Epithelial cell of proximal tubule (primary cell): ENCODE data around the gene WDFY1. TPM values are rescaled to one million over a fixed set of nuclear protein-coding genes. Genes with fewer than 3 reads are reported as not detected.

Experiments
- DNase-seq: peaks from one replicate; pipeline ENCODE4 v3.0.0-alpha.2; 2011; ENCODE audit warnings: low read depth
- H3K4me3 ChIP-seq: 2 replicates; pipeline ENCODE4 v1.5.1; 2011; ENCODE audit warnings: low read depth, mild to moderate bottlenecking, low read length
- total RNA-seq: library from RNA; depleted of rRNA; stranded (reverse); fragments of >200 nt; gene quantifications from 2 replicates; pipeline ENCODE4 v1.2.3, GENCODE V29; 2015
- TF ChIP-seq, protein P1 (sequence below): conservative IDR thresholded peaks from 2 replicates; pipeline ENCODE4 v1.5.1; 2012; ENCODE audit warnings: low read depth, mild to moderate bottlenecking, low read length

WDFY1 gene
- total RNA-seq, 1 donor from 2014 or later: 27.5 TPM

DNA sequence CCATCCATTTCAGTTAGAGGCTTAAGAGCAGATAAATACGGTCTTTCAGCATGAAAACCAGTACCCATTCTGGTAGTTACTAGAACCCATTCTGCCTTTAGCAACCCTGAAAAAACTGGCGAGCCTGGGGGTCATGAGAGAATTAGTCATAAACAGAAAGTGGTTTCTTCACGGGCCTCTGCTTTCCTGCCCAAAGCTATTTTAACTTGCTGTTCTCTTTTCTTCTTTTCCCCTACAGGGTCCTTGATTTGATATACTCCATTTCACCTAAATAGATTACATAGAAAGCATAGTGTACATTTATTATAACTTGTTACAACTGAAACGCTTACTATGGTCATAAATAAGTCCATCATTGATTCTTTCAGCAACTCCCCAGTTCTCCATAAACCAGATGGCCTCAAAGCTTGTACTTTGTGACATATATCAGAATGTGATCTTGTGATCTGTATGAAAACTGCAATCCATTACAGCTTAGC is 48.3 kb downstream of the WDFY1 start:
- H3K4me3 ChIP-seq: no peak overlapping the region
- no peak for DNase-seq
- TF ChIP-seq, protein P1, sequence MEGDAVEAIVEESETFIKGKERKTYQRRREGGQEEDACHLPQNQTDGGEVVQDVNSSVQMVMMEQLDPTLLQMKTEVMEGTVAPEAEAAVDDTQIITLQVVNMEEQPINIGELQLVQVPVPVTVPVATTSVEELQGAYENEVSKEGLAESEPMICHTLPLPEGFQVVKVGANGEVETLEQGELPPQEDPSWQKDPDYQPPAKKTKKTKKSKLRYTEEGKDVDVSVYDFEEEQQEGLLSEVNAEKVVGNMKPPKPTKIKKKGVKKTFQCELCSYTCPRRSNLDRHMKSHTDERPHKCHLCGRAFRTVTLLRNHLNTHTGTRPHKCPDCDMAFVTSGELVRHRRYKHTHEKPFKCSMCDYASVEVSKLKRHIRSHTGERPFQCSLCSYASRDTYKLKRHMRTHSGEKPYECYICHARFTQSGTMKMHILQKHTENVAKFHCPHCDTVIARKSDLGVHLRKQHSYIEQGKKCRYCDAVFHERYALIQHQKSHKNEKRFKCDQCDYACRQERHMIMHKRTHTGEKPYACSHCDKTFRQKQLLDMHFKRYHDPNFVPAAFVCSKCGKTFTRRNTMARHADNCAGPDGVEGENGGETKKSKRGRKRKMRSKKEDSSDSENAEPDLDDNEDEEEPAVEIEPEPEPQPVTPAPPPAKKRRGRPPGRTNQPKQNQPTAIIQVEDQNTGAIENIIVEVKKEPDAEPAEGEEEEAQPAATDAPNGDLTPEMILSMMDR: no peak

DNA sequence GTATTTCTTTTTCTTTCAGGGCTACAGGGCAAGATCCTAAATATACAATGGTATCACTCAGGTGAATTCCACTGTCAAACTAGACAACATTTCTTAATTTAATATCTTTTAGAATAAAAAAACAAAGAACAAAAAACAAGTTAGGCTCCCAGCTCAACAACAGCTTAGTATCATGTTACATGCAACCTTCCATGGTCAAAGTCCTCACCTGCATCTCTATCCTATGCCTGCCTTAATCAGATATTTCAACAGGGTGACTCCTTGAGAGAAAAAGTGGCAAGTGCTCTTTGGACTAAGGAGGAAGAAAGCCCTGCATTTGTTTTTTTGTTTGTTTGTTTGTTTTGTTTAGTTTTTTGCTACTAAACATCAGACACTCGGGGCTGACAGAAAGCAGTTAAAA is 50.2 kb downstream of the WDFY1 start:
- H3K4me3 ChIP-seq: no peak overlapping the region
- no peak for DNase-seq
- TF ChIP-seq, protein P1: no peak

DNA sequence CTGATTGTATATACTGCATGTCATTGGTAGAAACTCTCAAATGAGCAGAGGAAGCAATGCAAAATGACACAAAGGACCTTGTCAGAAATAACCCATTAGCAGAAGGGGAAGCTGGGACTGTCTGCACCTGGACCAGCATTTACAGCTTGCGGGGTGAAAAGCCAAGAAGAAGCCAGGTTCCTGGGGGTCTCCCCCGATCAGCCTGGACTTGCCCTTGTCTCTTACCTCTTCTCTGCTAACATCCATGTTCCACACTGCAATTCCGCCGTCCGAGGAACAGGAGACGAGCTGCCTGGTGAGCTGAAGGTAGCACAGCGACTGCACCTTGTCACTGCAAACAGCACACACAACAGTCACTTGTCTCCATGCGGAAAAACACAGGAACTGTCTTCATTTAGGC is 51.1 kb downstream of the WDFY1 start:
- H3K4me3 ChIP-seq: no peak overlapping the region
- TF ChIP-seq, protein P1: no peak
- DNase-seq: no peak

DNA sequence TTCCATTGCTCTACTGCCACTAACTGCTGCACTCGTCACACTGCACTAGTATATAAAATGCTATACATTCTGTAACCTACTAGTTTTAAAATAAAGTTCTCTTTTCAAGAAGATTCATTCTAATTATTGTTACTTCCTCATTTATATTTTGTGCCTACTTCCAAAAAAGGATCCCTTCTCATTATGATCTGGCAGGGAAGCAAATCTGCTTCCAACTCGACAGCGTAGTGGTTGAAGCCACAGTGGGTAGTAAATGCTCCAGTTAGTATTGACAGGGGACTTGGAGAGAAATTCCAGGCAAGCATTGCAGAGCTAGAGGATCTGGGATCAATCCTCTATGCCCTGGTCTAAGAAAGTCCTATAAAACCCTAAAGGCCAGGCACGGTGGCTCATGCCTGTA is 54.4 kb downstream of the WDFY1 start:
- no peak for DNase-seq
- TF ChIP-seq, protein P1: no peak

DNA sequence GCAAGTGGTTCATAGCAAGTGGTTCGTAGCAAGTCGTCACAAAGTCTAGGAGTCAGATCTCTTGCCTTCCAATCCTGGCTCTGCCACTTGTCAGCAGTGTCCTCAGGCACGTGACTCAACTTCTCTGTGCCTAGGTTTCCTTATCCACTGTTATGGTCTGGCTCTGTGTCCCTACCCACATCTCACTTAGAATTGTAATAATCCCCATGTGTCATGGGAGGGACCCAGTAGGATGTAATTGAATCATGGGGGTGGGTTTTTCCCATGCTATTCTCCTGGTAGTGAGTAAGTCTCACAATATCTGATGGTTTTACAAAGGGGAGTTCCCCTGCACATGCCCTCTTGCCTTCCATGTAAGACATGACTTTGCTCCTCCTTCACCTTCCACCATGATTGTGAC is 55.9 kb downstream of the WDFY1 start:
- no peak for DNase-seq
- H3K4me3 ChIP-seq: no peak overlapping the region
- TF ChIP-seq, protein P1: no peak

More for the DNA sequence above, 54.4 kb downstream of the WDFY1 start:
- H3K4me3 ChIP-seq: no peak overlapping the region

DNA sequence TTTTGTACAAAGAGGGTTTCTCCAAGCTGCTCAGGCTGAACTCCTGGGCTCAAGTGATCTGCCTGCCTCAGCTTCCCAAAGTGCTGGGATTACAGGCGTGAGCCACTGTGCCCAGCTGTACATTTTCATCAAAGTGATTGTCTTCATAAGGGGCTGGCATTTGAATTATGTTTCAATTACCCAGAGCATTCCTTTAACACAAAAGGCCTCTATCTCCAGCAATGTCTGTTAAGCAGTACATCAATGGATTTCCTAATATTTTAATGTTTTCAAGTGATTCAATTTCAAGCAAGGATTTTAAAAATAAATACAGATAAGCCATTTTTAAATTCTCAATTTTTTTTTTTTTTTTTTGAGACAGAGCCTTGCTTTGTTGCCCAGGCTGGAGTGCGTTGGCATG is 56.9 kb downstream of the WDFY1 start:
- TF ChIP-seq, protein P1: no peak
- no peak for DNase-seq
- H3K4me3 ChIP-seq: no peak overlapping the region

DNA sequence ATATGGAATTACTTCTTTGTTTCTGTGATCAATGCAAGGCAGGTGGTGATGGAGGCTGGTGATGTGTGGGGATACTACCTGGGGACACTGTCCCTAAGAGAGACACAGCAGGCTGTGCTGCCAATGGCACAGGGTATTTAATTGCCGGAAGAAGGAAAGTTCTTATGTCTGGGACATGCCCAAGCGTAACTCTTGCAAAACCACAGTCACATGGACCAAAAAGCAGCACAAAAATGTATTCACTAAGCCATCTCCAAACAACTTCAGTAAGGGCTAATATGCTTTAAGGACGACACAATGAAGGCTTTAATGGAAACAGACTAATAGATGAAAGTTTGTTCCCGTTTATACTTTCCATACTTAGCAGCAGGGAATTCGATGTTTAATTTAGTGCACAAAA is 58.0 kb downstream of the WDFY1 start:
- no peak overlapping the region for H3K4me3 ChIP-seq
- no peak for DNase-seq
- TF ChIP-seq, protein P1: no peak
